CD4-positive, alpha-beta T cell (primary cell): ENCODE data around the gene TNFRSF25. TPM values are rescaled to one million over a fixed set of nuclear protein-coding genes. Genes with fewer than 3 reads are reported as not detected.
A peak's percentile ranks its signal among the peaks of the same experiment; 100 is the strongest.

Source experiments
- ATAC-seq: fragments of 200-7000 bp; cut with Tn5 transposase; one replicate; pipeline ENCODE4 v1.10.0; 2022; ENCODE audit warnings: mild to moderate bottlenecking; ENCODE audit not compliant: poor library complexity
- CTCF ChIA-PET: fragments of 350-600 bp; sonication (Branson Sonifier 250); formaldehyde crosslinking; loops from one replicate; lab custom pipeline; 2021; ENCODE audit warnings: antibody characterized with exemption, inconsistent platforms; lab: Charles Lee
- POLR2A ChIA-PET: fragments of 350-600 bp; sonication (Branson Sonifier 250); formaldehyde crosslinking; loops from one replicate; lab custom pipeline; 2021; ENCODE audit warnings: antibody characterized with exemption, inconsistent platforms; lab: Charles Lee
- DNase-seq, 14 experiments: peaks; one replicate each; pipeline ENCODE4 v3.0.0-alpha.2; 2013 to 2020; ENCODE audit warnings: mixed read lengths in 2 of 14
- H3K27ac ChIP-seq, 2 donors: one replicate each; pipeline versions ENCODE4 v1.5.1 to v1.7.0; 2013; ENCODE audit warnings: low read length in 2 of 2, low read depth in 1 of 2, mild to moderate bottlenecking in 1 of 2
- H3K27me3 ChIP-seq, 2 experiments: 1 replicate in 1 of 2; 2 replicates in 1 of 2; pipeline versions ENCODE4 v1.6.1 to v1.7.0; 2013; ENCODE audit warnings: low read length in 2 of 2, control low read depth in 1 of 2, mild to moderate bottlenecking in 1 of 2, moderate library complexity in 1 of 2; ENCODE audit not compliant: insufficient read depth in 2 of 2, control insufficient read depth in 1 of 2
- H3K36me3 ChIP-seq: one replicate; pipeline ENCODE4 v1.6.1; 2013; ENCODE audit warnings: low read length, control low read depth; ENCODE audit not compliant: insufficient read depth
- H3K4me1 ChIP-seq: one replicate; pipeline ENCODE4 v1.6.1; 2013; ENCODE audit warnings: low read length, control low read depth; ENCODE audit not compliant: insufficient read depth
- H3K4me3 ChIP-seq: one replicate; pipeline ENCODE4 v1.5.1; 2013; ENCODE audit warnings: mild to moderate bottlenecking, low read length, moderate library complexity
- H3K9me3 ChIP-seq, 2 experiments: 1 replicate in 1 of 2; 2 replicates in 1 of 2; pipeline versions ENCODE4 v1.6.1 to v1.7.0; 2013; ENCODE audit warnings: low read length in 2 of 2, mild to moderate bottlenecking in 2 of 2, control low read depth in 1 of 2, moderate library complexity in 1 of 2; ENCODE audit not compliant: control insufficient read depth in 1 of 2, insufficient read depth in 1 of 2
- H3K27ac Mint-ChIP-seq: one replicate; pipeline ENCODE4 v1.8.0; 2020; ENCODE audit warnings: mixed read lengths
- H3K27me3 Mint-ChIP-seq: one replicate; pipeline ENCODE4 v1.8.0; 2021; ENCODE audit warnings: mixed read lengths
- H3K36me3 Mint-ChIP-seq: one replicate; pipeline ENCODE4 v1.8.0; 2021; ENCODE audit warnings: low read depth, mixed read lengths
- H3K4me1 Mint-ChIP-seq: one replicate; pipeline ENCODE4 v1.8.0; 2021; ENCODE audit warnings: low read depth, mixed read lengths
- H3K4me3 Mint-ChIP-seq: one replicate; pipeline ENCODE4 v1.8.0; 2020; ENCODE audit warnings: mild to moderate bottlenecking, mixed read lengths
- H3K9me3 Mint-ChIP-seq: one replicate; pipeline ENCODE4 v1.8.0; 2020; ENCODE audit warnings: mixed read lengths
- CTCF ChIP-seq: fragments of 200-600 bp; IDR thresholded peaks from one replicate; pipeline ENCODE4 v1.8.0; 2022; ENCODE audit warnings: antibody characterized with exemption, mild to moderate bottlenecking
- intact Hi-C, 2 experiments: fragments of 100-400 bp; cut with DNase I in 1 of 2; cut with micrococcal nuclease in 1 of 2; formaldehyde crosslinking; loops; one replicate each; pipeline versions ENCODE4 v1.15.1 to v1.9.0; 2023 to 2025; cut with DNase I, micrococcal nuclease
- total RNA-seq, 174 experiments: library from RNA in 2 of 174; stranded (reverse) in 2 of 174; gene quantifications; one replicate each; pipeline ENCODE4 v1.2.3 and lab custom pipeline; 2021 to 2026

The TNFRSF25 gene
- total RNA-seq, 2 experiments from 2014 or later = 220 to 225 TPM

- Histone ChIP-seq H3K27ac (no peak overlapping the region), H3K9me3 (peaks cover 0 to 9% of the 10 kb centered on the region in 2 experiments), H3K4me1 (peaks cover 33% of the 10 kb centered on the region), H3K36me3 (no peaks in the 10 kb centered on the region), H3K4me3 (no peak overlapping the region), H3K27me3 (peaks cover 19 to 21% of the 10 kb centered on the region in 2 experiments)
- POLR2A ChIA-PET = interaction anchor here (0.6 to 3.5 kb wide), 3 partner anchors 13 to 69 kb away, joined by 3 to 9 read pairs (median 3); partner anchors contain the start of genes NOL9 and TAS1R1
- ATAC-seq (no peak), DNase-seq (peak in 1 of 14 experiments; percentile 48)
- H3K9me3 Mint-ChIP-seq = no peaks in the 10 kb centered on the region
- H3K27ac Mint-ChIP-seq = no peak overlapping the region
- H3K27me3 Mint-ChIP-seq = peaks cover 39% of the 10 kb centered on the region
- TF ChIP-seq CTCF = no peak
- no peaks in the 10 kb centered on the region for H3K36me3 Mint-ChIP-seq
- H3K4me3 Mint-ChIP-seq = no peak overlapping the region
- CTCF ChIA-PET = interaction anchor here (0.6 to 1.4 kb wide), 5 partner anchors 10 to 81 kb away, joined by 3 read pairs; no protein-coding TSS in a partner anchor
- intact Hi-C loops = loop anchor here (1.0 to 2.0 kb wide), 3 partner anchors 69 to 161 kb away; partner anchors contain the start of genes NOL9 (in 2 of the 2) and TAS1R1 (in 1 of the 2)
- H3K4me1 Mint-ChIP-seq = peaks cover 7% of the 10 kb centered on the region
These were observed 19.5 kb upstream of the TNFRSF25 start for GRCh38 chr1:6485168-6486101.

GRCh38 chr1:6484826-6485167 lies 18.8 kb upstream of the TNFRSF25 start:
- ATAC-seq (no peak), DNase-seq (no peak)
- H3K27me3 ChIP-seq = peaks cover 19 to 21% of the 10 kb centered on the region in 2 experiments
- Mint-ChIP-seq H3K4me1 (peaks cover 7% of the 10 kb centered on the region), H3K27ac (no peak overlapping the region), H3K9me3 (no peaks in the 10 kb centered on the region), H3K4me3 (peak overlapping the region; percentile 15), H3K27me3 (peaks cover 39% of the 10 kb centered on the region), H3K36me3 (no peaks in the 10 kb centered on the region)
- CTCF ChIA-PET = no interaction called here
- peaks cover 0 to 9% of the 10 kb centered on the region in 2 experiments for H3K9me3 ChIP-seq
- POLR2A ChIA-PET = no interaction called here
- no peak overlapping the region for H3K4me3 ChIP-seq
- no peaks in the 10 kb centered on the region for H3K36me3 ChIP-seq
- no peak overlapping the region for H3K27ac ChIP-seq
- peaks cover 26% of the 10 kb centered on the region for H3K4me1 ChIP-seq
- TF ChIP-seq CTCF = no peak
- intact Hi-C loops = no loop called here

- H3K4me3 ChIP-seq = no peak overlapping the region
- DNase-seq (no peak), ATAC-seq (no peak)
- H3K9me3 ChIP-seq = peaks cover 0 to 9% of the 10 kb centered on the region in 2 experiments
- Mint-ChIP-seq H3K4me1 (peaks cover 7% of the 10 kb centered on the region), H3K4me3 (no peak overlapping the region), H3K27ac (no peak overlapping the region), H3K9me3 (no peaks in the 10 kb centered on the region), H3K36me3 (no peaks in the 10 kb centered on the region), H3K27me3 (peaks cover 39% of the 10 kb centered on the region)
- no peaks in the 10 kb centered on the region for H3K36me3 ChIP-seq
- peaks cover 19 to 21% of the 10 kb centered on the region in 2 experiments for H3K27me3 ChIP-seq
- POLR2A ChIA-PET = no interaction called here
- no peak overlapping the region for H3K27ac ChIP-seq
- CTCF ChIA-PET = no interaction called here
- peaks cover 22% of the 10 kb centered on the region for H3K4me1 ChIP-seq
- TF ChIP-seq CTCF = no peak
- intact Hi-C loops = no loop called here
These were observed 17.8 kb upstream of the TNFRSF25 start for GRCh38 chr1:6483761-6484117.
